Measurements from ENCODE around the gene SMIM10L2A.

DNA sequence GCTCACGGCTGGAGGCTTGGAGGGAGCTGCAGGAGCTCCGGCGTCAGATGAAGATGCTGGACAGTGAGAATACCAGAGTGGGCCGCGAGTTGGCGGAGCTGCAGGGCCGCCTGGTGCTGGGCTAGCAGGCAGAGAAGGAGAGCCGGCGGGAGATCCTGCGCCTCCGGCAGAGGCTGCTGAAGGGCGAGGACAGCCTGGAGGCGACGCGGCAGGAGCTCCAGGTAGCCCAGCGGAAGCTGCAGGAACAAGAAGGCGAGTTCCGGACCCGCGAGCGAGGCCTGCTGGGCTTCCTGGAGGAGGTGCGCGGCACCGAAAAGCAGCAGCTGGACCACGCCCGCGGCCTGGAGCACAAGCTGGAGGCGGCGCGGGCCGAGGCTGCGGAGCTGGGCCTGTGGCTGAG lies 14.7 kb downstream of the SMIM10L2A start:
- TF ChIP-seq ARNT (IDR thresholded peaks at IDR 0.05), result no peak
- TF ChIP-seq SP1 (IDR thresholded peaks at IDR 0.05), result no peak
- no peak for TF ChIP-seq ELF4 (IDR thresholded peaks at IDR 0.05)
- TF ChIP-seq HDGF (IDR thresholded peaks at IDR 0.05; ENCODE audit: borderline replicate concordance), result no peak
- no peak for TF ChIP-seq FOXM1 (IDR thresholded peaks at IDR 0.05; ENCODE audit: borderline replicate concordance)

All from HEK293T (cell line).